ENCODE results near the gene NCAPG2.

- TF ChIP-seq, protein P1, sequence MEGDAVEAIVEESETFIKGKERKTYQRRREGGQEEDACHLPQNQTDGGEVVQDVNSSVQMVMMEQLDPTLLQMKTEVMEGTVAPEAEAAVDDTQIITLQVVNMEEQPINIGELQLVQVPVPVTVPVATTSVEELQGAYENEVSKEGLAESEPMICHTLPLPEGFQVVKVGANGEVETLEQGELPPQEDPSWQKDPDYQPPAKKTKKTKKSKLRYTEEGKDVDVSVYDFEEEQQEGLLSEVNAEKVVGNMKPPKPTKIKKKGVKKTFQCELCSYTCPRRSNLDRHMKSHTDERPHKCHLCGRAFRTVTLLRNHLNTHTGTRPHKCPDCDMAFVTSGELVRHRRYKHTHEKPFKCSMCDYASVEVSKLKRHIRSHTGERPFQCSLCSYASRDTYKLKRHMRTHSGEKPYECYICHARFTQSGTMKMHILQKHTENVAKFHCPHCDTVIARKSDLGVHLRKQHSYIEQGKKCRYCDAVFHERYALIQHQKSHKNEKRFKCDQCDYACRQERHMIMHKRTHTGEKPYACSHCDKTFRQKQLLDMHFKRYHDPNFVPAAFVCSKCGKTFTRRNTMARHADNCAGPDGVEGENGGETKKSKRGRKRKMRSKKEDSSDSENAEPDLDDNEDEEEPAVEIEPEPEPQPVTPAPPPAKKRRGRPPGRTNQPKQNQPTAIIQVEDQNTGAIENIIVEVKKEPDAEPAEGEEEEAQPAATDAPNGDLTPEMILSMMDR (IDR thresholded peaks at IDR 0.05), result no peak
- no peak for TF ChIP-seq ZFX (IDR thresholded peaks at IDR 0.05; ENCODE audit: borderline replicate concordance)
Measured at GRCh38 chr7:158648787-158649186, 55.8 kb downstream of the NCAPG2 start.

Data from 22Rv1 (cell line).